Measurements from ENCODE around the gene ITGA11.

DNA sequence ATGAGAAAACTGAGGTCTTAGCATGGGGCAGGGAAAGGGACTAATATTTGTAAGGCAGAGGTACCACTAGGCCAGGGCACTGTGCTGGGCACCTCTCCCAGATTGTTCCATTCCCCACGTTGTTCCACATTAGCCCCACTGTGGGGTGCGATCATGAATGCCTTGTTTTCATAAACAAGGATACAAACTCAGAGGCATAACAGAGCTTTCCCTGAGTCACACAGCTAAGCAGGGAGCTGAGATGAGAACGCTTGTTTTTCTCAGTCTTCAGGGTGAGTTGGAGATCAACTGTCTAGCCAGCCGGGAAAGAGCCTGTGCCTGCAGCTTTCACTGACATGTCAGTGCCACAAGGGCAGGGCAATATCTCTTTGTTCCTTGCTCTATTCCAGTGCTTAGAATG, 47.9 kb upstream of the ITGA11 start:
- TF ChIP-seq TAF1 (IDR thresholded peaks at IDR 0.05; ENCODE audit: low read depth, low read length) = no peak
- TF ChIP-seq POLR2A (IDR thresholded peaks at IDR 0.05; ENCODE audit: low read depth, low read length) = no peak
- TF ChIP-seq PAX5 (IDR thresholded peaks at IDR 0.05; ENCODE audit: insufficient read depth, low read length, severe bottlenecking) = no peak

All from GM12891 (cell line).